HS-5 (cell line): ENCODE data around the gene SLC13A4.
"Not testable (repeated sequence)": the region's sequence is repeated elsewhere in the genome, so short reads cannot be mapped to it uniquely, and the experiment has no call there.

Source experiments
- DNase-seq: peaks from one replicate; pipeline ENCODE4 v3.0.0-alpha.2; 2012; ENCODE audit warnings: low read depth

The SLC13A4 gene

GRCh38 chr7:135692055-135692454 lies 35.9 kb downstream of the SLC13A4 start:
- DNase-seq: no peak

- DNase-seq: no peak
Measured at GRCh38 chr7:135690566-135690965, 37.4 kb downstream of the SLC13A4 start.

- no peak for DNase-seq
Measured at GRCh38 chr7:135687466-135687865, 40.5 kb downstream of the SLC13A4 start.

- no peak for DNase-seq
Measured at GRCh38 chr7:135685306-135686084, 42.5 kb downstream of the SLC13A4 start.

- DNase-seq: no peak
Measured at GRCh38 chr7:135684699-135685098, 43.3 kb downstream of the SLC13A4 start.

- no peak for DNase-seq
Measured at GRCh38 chr7:135684136-135684535, 43.9 kb downstream of the SLC13A4 start.

- no peak for DNase-seq
Measured at GRCh38 chr7:135683609-135684008, 44.4 kb downstream of the SLC13A4 start.

GRCh38 chr7:135682191-135682590 lies 45.8 kb downstream of the SLC13A4 start:
- no peak for DNase-seq

GRCh38 chr7:135681762-135682161 lies 46.2 kb downstream of the SLC13A4 start:
- no peak for DNase-seq

- no peak for DNase-seq
Measured at GRCh38 chr7:135678612-135679575, 49.1 kb downstream of the SLC13A4 start.

GRCh38 chr7:135673360-135673706 lies 54.7 kb downstream of the SLC13A4 start:
- DNase-seq: no peak

GRCh38 chr7:135672560-135673359 lies 55.2 kb downstream of the SLC13A4 start:
- no peak for DNase-seq

- DNase-seq: peak; percentile 73
Measured at GRCh38 chr7:135670179-135670578, 57.8 kb downstream of the SLC13A4 start.

GRCh38 chr7:135669774-135670173 lies 58.2 kb downstream of the SLC13A4 start:
- DNase-seq: no peak

- DNase-seq: not testable (repeated sequence)
Measured at GRCh38 chr7:135668852-135669395, 59.1 kb downstream of the SLC13A4 start.

- not testable (repeated sequence) for DNase-seq
Measured at GRCh38 chr7:135667626-135668025, 60.4 kb downstream of the SLC13A4 start.

GRCh38 chr7:135666846-135667245 lies 61.1 kb downstream of the SLC13A4 start:
- DNase-seq: no peak

- no peak for DNase-seq
Measured at GRCh38 chr7:135666156-135666555, 61.8 kb downstream of the SLC13A4 start.

GRCh38 chr7:135665042-135665441 lies 62.9 kb downstream of the SLC13A4 start:
- DNase-seq: no peak

GRCh38 chr7:135664046-135664589 lies 63.9 kb downstream of the SLC13A4 start:
- DNase-seq: no peak

GRCh38 chr7:135662373-135663114 lies 65.4 kb downstream of the SLC13A4 start, which contains the start of gene STMP1:
STMP1 (plus strand) TSS chr7:135662514.
- DNase-seq: no peak
